Measurements from ENCODE around the gene ZNF511. TPM values are rescaled to one million over a fixed set of nuclear protein-coding genes. Genes with fewer than 3 reads are reported as not detected.
A peak's percentile ranks its signal among the peaks of the same experiment; 100 is the strongest.

The ZNF511 gene
- total and polyA plus RNA-seq, 9 of the 15 experiments (the other 6 are each of a cell fraction or from before 2014, with no cell fraction given) = 0.61 to 69.3 (median 40.1) TPM

DNA sequence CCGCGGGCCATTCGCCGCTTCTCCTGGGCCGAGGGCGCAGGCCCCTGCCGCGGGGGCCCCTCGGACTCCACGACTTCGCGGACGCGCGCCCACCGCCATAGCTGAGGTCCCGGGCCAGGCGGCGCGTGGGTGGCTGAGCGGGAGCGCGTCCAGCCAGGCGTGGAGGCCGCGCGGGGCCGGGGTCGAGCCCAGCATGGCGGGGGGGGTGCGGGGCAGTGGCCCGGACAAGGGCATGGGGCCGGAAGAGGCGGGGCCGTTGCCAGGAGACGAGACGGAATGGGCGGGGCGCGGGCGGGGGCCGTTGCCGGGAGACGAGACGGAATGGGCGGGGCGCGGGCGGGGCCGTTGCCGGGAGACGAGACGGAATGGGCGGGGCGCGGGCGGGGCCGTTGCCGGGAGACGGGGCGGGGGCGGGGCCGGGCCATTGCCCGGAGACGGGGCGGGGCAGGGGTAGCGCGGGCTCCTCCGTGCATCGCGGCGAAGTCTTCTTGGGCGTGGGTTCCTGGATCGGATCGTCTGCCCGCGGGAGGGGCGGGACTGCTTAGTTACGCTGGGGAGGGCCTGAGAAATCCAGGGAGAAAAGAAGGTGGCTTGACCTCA, 46.9 kb upstream of the ZNF511 start (continued):
- TF ChIP-seq, protein P1, sequence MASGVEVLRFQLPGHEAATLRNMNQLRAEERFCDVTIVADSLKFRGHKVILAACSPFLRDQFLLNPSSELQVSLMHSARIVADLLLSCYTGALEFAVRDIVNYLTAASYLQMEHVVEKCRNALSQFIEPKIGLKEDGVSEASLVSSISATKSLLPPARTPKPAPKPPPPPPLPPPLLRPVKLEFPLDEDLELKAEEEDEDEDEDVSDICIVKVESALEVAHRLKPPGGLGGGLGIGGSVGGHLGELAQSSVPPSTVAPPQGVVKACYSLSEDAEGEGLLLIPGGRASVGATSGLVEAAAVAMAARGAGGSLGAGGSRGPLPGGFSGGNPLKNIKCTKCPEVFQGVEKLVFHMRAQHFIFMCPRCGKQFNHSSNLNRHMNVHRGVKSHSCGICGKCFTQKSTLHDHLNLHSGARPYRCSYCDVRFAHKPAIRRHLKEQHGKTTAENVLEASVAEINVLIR (CRISPR knock-in tag; IDR thresholded peaks at IDR 0.05) = no peak
- no peak for TF ChIP-seq ZNF263 (CRISPR knock-in tag; IDR thresholded peaks at IDR 0.05; ENCODE audit: borderline replicate concordance)
- TF ChIP-seq NFXL1 (CRISPR knock-in tag; IDR thresholded peaks at IDR 0.05) = no peak
- TF ChIP-seq STAG1 (CRISPR knock-in tag; IDR thresholded peaks at IDR 0.05; ENCODE audit: borderline replicate concordance) = no peak
- TF ChIP-seq FOSL1 (tag; conservative IDR thresholded peaks at IDR 0.05) = no peak
- TF ChIP-seq GABPB2 (CRISPR knock-in tag; conservative IDR thresholded peaks at IDR 0.05) = no peak
- TF ChIP-seq, protein P2, sequence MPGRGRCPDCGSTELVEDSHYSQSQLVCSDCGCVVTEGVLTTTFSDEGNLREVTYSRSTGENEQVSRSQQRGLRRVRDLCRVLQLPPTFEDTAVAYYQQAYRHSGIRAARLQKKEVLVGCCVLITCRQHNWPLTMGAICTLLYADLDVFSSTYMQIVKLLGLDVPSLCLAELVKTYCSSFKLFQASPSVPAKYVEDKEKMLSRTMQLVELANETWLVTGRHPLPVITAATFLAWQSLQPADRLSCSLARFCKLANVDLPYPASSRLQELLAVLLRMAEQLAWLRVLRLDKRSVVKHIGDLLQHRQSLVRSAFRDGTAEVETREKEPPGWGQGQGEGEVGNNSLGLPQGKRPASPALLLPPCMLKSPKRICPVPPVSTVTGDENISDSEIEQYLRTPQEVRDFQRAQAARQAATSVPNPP (IDR thresholded peaks at IDR 0.05; ENCODE audit: borderline replicate concordance, insufficient read depth, insufficient read length) = no peak
- peak; percentile 38; the same call in 1 of the 2 replicates for TF ChIP-seq RB1 (IDR thresholded peaks at IDR 0.05; ENCODE audit: low read depth)
- peak; percentile 59 for TF ChIP-seq MYC (IDR thresholded peaks at IDR 0.05; ENCODE audit: low read depth, low read length)
- TF ChIP-seq MYC (CRISPR knock-in tag; IDR thresholded peaks at IDR 0.05; ENCODE audit: borderline replicate concordance, low read depth) = no peak
- TF ChIP-seq RBM22 (IDR thresholded peaks at IDR 0.05; ENCODE audit: low read depth, low read length, poor library complexity, severe bottlenecking) = peak; percentile 37
- no peak for TF ChIP-seq ZBTB7A (IDR thresholded peaks at IDR 0.05; ENCODE audit: borderline replicate concordance, control insufficient read depth, low read depth, low read length)
- TF ChIP-seq SREBF2 (CRISPR knock-in tag; IDR thresholded peaks at IDR 0.05) = no peak
- no peak for TF ChIP-seq CREM (IDR thresholded peaks at IDR 0.05; ENCODE audit: low read depth)
- TF ChIP-seq PTBP1 (IDR thresholded peaks at IDR 0.05; ENCODE audit: low read depth, low read length) = no peak
- TF ChIP-seq, protein P3, sequence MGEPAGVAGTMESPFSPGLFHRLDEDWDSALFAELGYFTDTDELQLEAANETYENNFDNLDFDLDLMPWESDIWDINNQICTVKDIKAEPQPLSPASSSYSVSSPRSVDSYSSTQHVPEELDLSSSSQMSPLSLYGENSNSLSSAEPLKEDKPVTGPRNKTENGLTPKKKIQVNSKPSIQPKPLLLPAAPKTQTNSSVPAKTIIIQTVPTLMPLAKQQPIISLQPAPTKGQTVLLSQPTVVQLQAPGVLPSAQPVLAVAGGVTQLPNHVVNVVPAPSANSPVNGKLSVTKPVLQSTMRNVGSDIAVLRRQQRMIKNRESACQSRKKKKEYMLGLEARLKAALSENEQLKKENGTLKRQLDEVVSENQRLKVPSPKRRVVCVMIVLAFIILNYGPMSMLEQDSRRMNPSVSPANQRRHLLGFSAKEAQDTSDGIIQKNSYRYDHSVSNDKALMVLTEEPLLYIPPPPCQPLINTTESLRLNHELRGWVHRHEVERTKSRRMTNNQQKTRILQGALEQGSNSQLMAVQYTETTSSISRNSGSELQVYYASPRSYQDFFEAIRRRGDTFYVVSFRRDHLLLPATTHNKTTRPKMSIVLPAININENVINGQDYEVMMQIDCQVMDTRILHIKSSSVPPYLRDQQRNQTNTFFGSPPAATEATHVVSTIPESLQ (CRISPR knock-in tag; IDR thresholded peaks at IDR 0.05) = no peak
- TF ChIP-seq, protein P4, sequence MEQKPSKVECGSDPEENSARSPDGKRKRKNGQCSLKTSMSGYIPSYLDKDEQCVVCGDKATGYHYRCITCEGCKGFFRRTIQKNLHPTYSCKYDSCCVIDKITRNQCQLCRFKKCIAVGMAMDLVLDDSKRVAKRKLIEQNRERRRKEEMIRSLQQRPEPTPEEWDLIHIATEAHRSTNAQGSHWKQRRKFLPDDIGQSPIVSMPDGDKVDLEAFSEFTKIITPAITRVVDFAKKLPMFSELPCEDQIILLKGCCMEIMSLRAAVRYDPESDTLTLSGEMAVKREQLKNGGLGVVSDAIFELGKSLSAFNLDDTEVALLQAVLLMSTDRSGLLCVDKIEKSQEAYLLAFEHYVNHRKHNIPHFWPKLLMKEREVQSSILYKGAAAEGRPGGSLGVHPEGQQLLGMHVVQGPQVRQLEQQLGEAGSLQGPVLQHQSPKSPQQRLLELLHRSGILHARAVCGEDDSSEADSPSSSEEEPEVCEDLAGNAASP (IDR thresholded peaks at IDR 0.05) = no peak
- TF ChIP-seq ZFP36 (IDR thresholded peaks at IDR 0.05; ENCODE audit: low read depth, low read length, partially characterized antibody) = peak; percentile 19
- no peak for TF ChIP-seq ZNF24 (IDR thresholded peaks at IDR 0.05)
- TF ChIP-seq KDM5B (IDR thresholded peaks at IDR 0.05; ENCODE audit: insufficient replicate concordance, low read depth, low read length) = no peak
- TF ChIP-seq SETDB1 (IDR thresholded peaks at IDR 0.05; ENCODE audit: low read length) = no peak
- no peak for TF ChIP-seq ZNF146 (CRISPR knock-in tag; IDR thresholded peaks at IDR 0.05; ENCODE audit: unreplicated experiment)
- TF ChIP-seq MBD2 (IDR thresholded peaks at IDR 0.05; ENCODE audit: borderline replicate concordance, low read depth) = 0 out of 2 replicates have a peak, but pooled peaks have one; percentile 26
- TF ChIP-seq KDM4B (IDR thresholded peaks at IDR 0.05; ENCODE audit: borderline replicate concordance in 2 of 2, low read depth in 1 of 2) = no peak
- TF ChIP-seq ZNF347 (CRISPR knock-in tag; IDR thresholded peaks at IDR 0.05; ENCODE audit: low read depth) = no peak

Data from K562 (cell line).